Loucy (cell line): ENCODE results near the gene P4HA1.

Experiments used
- H2AFZ ChIP-seq: fragments of 200-600 bp; sonication (generic); 2 replicates; pipeline ENCODE4 v1.6.0; 2016; ENCODE audit warnings: antibody characterized with exemption, mild to moderate bottlenecking, low read length, moderate library complexity
- H3F3A ChIP-seq: fragments of 200-600 bp; 2 replicates; pipeline ENCODE4 v1.6.0; 2016; ENCODE audit warnings: antibody characterized with exemption, low read depth, mild to moderate bottlenecking
- H3K27me3 ChIP-seq: fragments of 200-600 bp; sonication (generic); 2 replicates; pipeline ENCODE4 v1.6.1; 2014; ENCODE audit warnings: low read length, mild to moderate bottlenecking; ENCODE audit not compliant: insufficient read depth, poor library complexity, severe bottlenecking
- H3K36me3 ChIP-seq: fragments of 200-600 bp; sonication (generic); 2 replicates; pipeline ENCODE4 v1.6.1; 2016; ENCODE audit warnings: low read length; ENCODE audit not compliant: insufficient read depth
- H3K4me1 ChIP-seq: fragments of 200-600 bp; sonication (generic); 2 replicates; pipeline ENCODE4 v1.5.1; 2014; ENCODE audit warnings: low read length, mild to moderate bottlenecking; ENCODE audit not compliant: insufficient read depth, poor library complexity, severe bottlenecking
- H3K4me2 ChIP-seq: fragments of 200-600 bp; sonication (generic); 2 replicates; pipeline ENCODE4 v1.6.0; 2014; ENCODE audit warnings: antibody characterized with exemption, low read length, low read depth, mild to moderate bottlenecking; ENCODE audit not compliant: poor library complexity, severe bottlenecking
- H3K4me3 ChIP-seq: fragments of 200-600 bp; sonication (generic); 2 replicates; pipeline ENCODE4 v1.5.1; 2014; ENCODE audit warnings: low read length, mild to moderate bottlenecking, mixed read lengths; ENCODE audit not compliant: poor library complexity, severe bottlenecking
- H3K79me2 ChIP-seq: fragments of 200-600 bp; sonication (generic); 2 replicates; pipeline ENCODE4 v1.6.1; 2014; ENCODE audit warnings: low read length; ENCODE audit not compliant: insufficient read depth
- H3K9ac ChIP-seq: fragments of 200-600 bp; sonication (generic); 2 replicates; pipeline ENCODE4 v1.6.0; 2014; ENCODE audit warnings: mild to moderate bottlenecking, low read depth, low read length, moderate library complexity; ENCODE audit not compliant: poor library complexity, severe bottlenecking
- H3K9me2 ChIP-seq: fragments of 200-600 bp; sonication (generic); replicated peaks from 2 replicates; pipeline ENCODE4 v1.6.1; 2016; ENCODE audit warnings: low read depth, low read length, mixed read lengths
- H3K9me3 ChIP-seq: fragments of 200-600 bp; sonication (generic); 2 replicates; pipeline ENCODE4 v1.6.1; 2014; ENCODE audit warnings: mild to moderate bottlenecking, antibody characterized with exemption, low read length, low read depth; ENCODE audit not compliant: insufficient read depth
- H4K20me1 ChIP-seq: fragments of 200-600 bp; sonication (generic); 2 replicates; pipeline ENCODE4 v1.6.0; 2014; ENCODE audit warnings: antibody characterized with exemption, low read length, mild to moderate bottlenecking; ENCODE audit not compliant: insufficient read depth, poor library complexity, severe bottlenecking
- CTCF ChIP-seq: fragments of 200-600 bp; sonication (generic); conservative IDR thresholded peaks from 2 replicates; pipeline ENCODE4 v1.5.1; 2014; ENCODE audit warnings: mild to moderate bottlenecking, antibody characterized with exemption, low read length
- EZH2phosphoT487 ChIP-seq: fragments of 200-600 bp; IDR thresholded peaks from 2 replicates; pipeline ENCODE4 v1.6.1; 2018; ENCODE audit warnings: antibody characterized with exemption, mild to moderate bottlenecking, moderate library complexity, borderline replicate concordance

The P4HA1 gene

GRCh38 chr10:73096041-73096448 is 621 bp downstream of the P4HA1 start:
- peaks cover 12% of the 10 kb centered on the region; the same call in 1 of the 2 replicates for H3F3A ChIP-seq
- peak overlapping the region; percentile 95 for H2AFZ ChIP-seq
- H3K4me2 ChIP-seq: peak overlapping the region; percentile 95
- H3K4me3 ChIP-seq: peak overlapping the region; percentile 84
- peaks cover 50% of the 10 kb centered on the region for H3K79me2 ChIP-seq
- H3K4me1 ChIP-seq: peaks cover 34% of the 10 kb centered on the region
- no peaks in the 10 kb centered on the region for H3K36me3 ChIP-seq
- peaks cover 31% of the 10 kb centered on the region for H4K20me1 ChIP-seq
- TF ChIP-seq CTCF: no peak
- no peak for TF ChIP-seq EZH2phosphoT487
- H3K9me2 ChIP-seq: no peaks in the 10 kb centered on the region
- no peaks in the 10 kb centered on the region for H3K9me3 ChIP-seq
- H3K27me3 ChIP-seq: no peaks in the 10 kb centered on the region
- H3K9ac ChIP-seq: peak overlapping the region; percentile 91

GRCh38 chr10:73095481-73096021 is 1.1 kb downstream of the P4HA1 start:
- H3K4me2 ChIP-seq: peak overlapping the region; percentile 95
- H3K4me1 ChIP-seq: peaks cover 34% of the 10 kb centered on the region
- no peaks in the 10 kb centered on the region for H3K27me3 ChIP-seq
- TF ChIP-seq EZH2phosphoT487 (no peak), CTCF (no peak)
- H3K9me2 ChIP-seq: no peaks in the 10 kb centered on the region
- peak overlapping the region; percentile 84 for H3K4me3 ChIP-seq
- peaks cover 12% of the 10 kb centered on the region; the same call in 1 of the 2 replicates for H3F3A ChIP-seq
- H4K20me1 ChIP-seq: peaks cover 31% of the 10 kb centered on the region
- H3K79me2 ChIP-seq: peaks cover 54% of the 10 kb centered on the region
- H3K36me3 ChIP-seq: no peaks in the 10 kb centered on the region
- peak overlapping the region; percentile 91 for H3K9ac ChIP-seq
- peak overlapping the region; percentile 95 for H2AFZ ChIP-seq
- H3K9me3 ChIP-seq: no peaks in the 10 kb centered on the region

- TF ChIP-seq EZH2phosphoT487 (no peak), CTCF (no peak)
- no peaks in the 10 kb centered on the region for H3K9me3 ChIP-seq
- peaks cover 34% of the 10 kb centered on the region for H3K4me1 ChIP-seq
- H4K20me1 ChIP-seq: peaks cover 33% of the 10 kb centered on the region
- peak overlapping the region; percentile 95 for H3K4me2 ChIP-seq
- H2AFZ ChIP-seq: no peak overlapping the region
- H3F3A ChIP-seq: peaks cover 12% of the 10 kb centered on the region; the same call in 1 of the 2 replicates
- H3K36me3 ChIP-seq: no peaks in the 10 kb centered on the region
- H3K9ac ChIP-seq: peak overlapping the region; percentile 91
- peaks cover 59% of the 10 kb centered on the region for H3K79me2 ChIP-seq
- no peaks in the 10 kb centered on the region for H3K27me3 ChIP-seq
- no peaks in the 10 kb centered on the region for H3K9me2 ChIP-seq
- H3K4me3 ChIP-seq: peak overlapping the region; percentile 84
Measured at GRCh38 chr10:73094986-73095480, 1.6 kb downstream of the P4HA1 start.
